A673 (cell line): ENCODE measurements around the gene RNF17. TPM values are rescaled to one million over a fixed set of nuclear protein-coding genes. Genes with fewer than 3 reads are reported as not detected.

Source experiments
- BruUV-seq: library from RNA; stranded (reverse); fragments of 400-500 nt; replicated peaks from 2 replicates; lab custom pipeline; 2021; lab: Mats Ljungman, UMichigan
- CTCF ChIA-PET: fragments of 300-600 bp; sonication (Branson Sonifier 250); formaldehyde crosslinking; loops from one replicate; lab custom pipeline; 2022; ENCODE audit warnings: antibody characterized with exemption; lab: Charles Lee
- POLR2A ChIA-PET: fragments of 300-600 bp; sonication (Branson Sonifier 250); formaldehyde crosslinking; loops from one replicate; lab custom pipeline; 2022; ENCODE audit warnings: antibody characterized with exemption; ENCODE audit not compliant: low non-redundant PET; lab: Charles Lee
- DNase-seq: peaks from one replicate; pipeline ENCODE4 v3.0.0-alpha.2; 2015; ENCODE audit warnings: low spot score
- H3K27ac ChIP-seq: fragments of 200-600 bp; sonication (generic); 2 replicates; pipeline ENCODE4 v1.5.1; 2016; ENCODE audit warnings: mixed run types, low read depth, mild to moderate bottlenecking, mixed read lengths, antibody characterized with exemption, low read length; ENCODE audit not compliant: poor library complexity, severe bottlenecking
- H3K27me3 ChIP-seq: fragments of 200-600 bp; sonication (generic); replicated peaks from 2 replicates; pipeline ENCODE4 v1.6.1; 2017; ENCODE audit warnings: mixed run types, low read depth, mild to moderate bottlenecking, mixed read lengths, antibody characterized with exemption, low read length; ENCODE audit not compliant: insufficient read depth, poor library complexity
- H3K36me3 ChIP-seq: fragments of 200-600 bp; sonication (generic); 2 replicates; pipeline ENCODE4 v1.6.1; 2016; ENCODE audit warnings: mixed run types, mild to moderate bottlenecking, mixed read lengths, antibody characterized with exemption, low read length; ENCODE audit not compliant: insufficient read depth, poor library complexity, severe bottlenecking
- H3K4me1 ChIP-seq: fragments of 200-600 bp; sonication (generic); 2 replicates; pipeline ENCODE4 v1.6.1; 2017; ENCODE audit warnings: mixed run types, mild to moderate bottlenecking, mixed read lengths, antibody characterized with exemption, low read length; ENCODE audit not compliant: insufficient read depth, poor library complexity, severe bottlenecking
- H3K4me3 ChIP-seq: fragments of 200-600 bp; sonication (generic); 2 replicates; pipeline ENCODE4 v1.5.1; 2016; ENCODE audit warnings: low read depth, mixed run types, mild to moderate bottlenecking, mixed read lengths, low read length; ENCODE audit not compliant: poor library complexity, severe bottlenecking
- H3K9me3 ChIP-seq: fragments of 200-600 bp; sonication (generic); 2 replicates; pipeline ENCODE4 v1.6.1; 2016; ENCODE audit warnings: mixed run types, low read depth, mild to moderate bottlenecking, mixed read lengths, antibody characterized with exemption, low read length; ENCODE audit not compliant: poor library complexity, severe bottlenecking
- CTCF ChIP-seq: fragments of 300-800, 200-600 bp; sonication (generic); conservative IDR thresholded peaks from 2 replicates; pipeline ENCODE4 v1.5.1; 2017; ENCODE audit warnings: low read depth, mild to moderate bottlenecking, antibody characterized with exemption, low read length, moderate library complexity, mixed read lengths
- EZH2 ChIP-seq: fragments of 200-600 bp; sonication (generic); IDR thresholded peaks from 2 replicates; pipeline ENCODE4 v1.6.1; 2017; ENCODE audit warnings: borderline replicate concordance, low read depth, mild to moderate bottlenecking, mixed read lengths, antibody characterized with exemption, low read length; ENCODE audit not compliant: poor library complexity, severe bottlenecking
- intact Hi-C: fragments of 100-400 bp; cut with micrococcal nuclease; formaldehyde crosslinking; loops from one replicate; pipeline ENCODE4 v1.10.0; 2022; ENCODE audit not compliant: unreplicated experiment
- total RNA-seq: library from RNA; stranded (reverse); gene quantifications from 2 replicates; pipeline ENCODE4 v1.2.3, GENCODE V29; 2021

RNF17 gene
- total RNA-seq, 1 experiment from 2014 or later, result not detected

GRCh38 chr13:24742294-24742693 lies 21.7 kb upstream of the RNF17 start:
- peak; percentile 69 for DNase-seq
- no peak overlapping the region for H3K27ac ChIP-seq
- BruUV-seq, result no TSS peak
- H3K4me3 ChIP-seq, result no peak overlapping the region
- peaks cover 25% of the 10 kb centered on the region for H3K27me3 ChIP-seq
- POLR2A ChIA-PET, result interaction anchor here (0.6 kb wide), 1 partner anchor 1548 kb away, joined by 3 read pairs; no protein-coding TSS in a partner anchor
- no peaks in the 10 kb centered on the region for H3K36me3 ChIP-seq
- peaks cover 16% of the 10 kb centered on the region for H3K4me1 ChIP-seq
- intact Hi-C loops, result no loop called here
- H3K9me3 ChIP-seq, result no peaks in the 10 kb centered on the region
- CTCF ChIA-PET, result no interaction called here
- TF ChIP-seq EZH2 (no peak), CTCF (no peak)

GRCh38 chr13:24742977-24743376 lies 21.0 kb upstream of the RNF17 start:
- Histone ChIP-seq H3K27me3 (peaks cover 32% of the 10 kb centered on the region), H3K4me3 (no peak overlapping the region), H3K36me3 (no peaks in the 10 kb centered on the region), H3K9me3 (no peaks in the 10 kb centered on the region), H3K4me1 (peaks cover 18% of the 10 kb centered on the region), H3K27ac (no peak overlapping the region)
- TF ChIP-seq CTCF (no peak), EZH2 (no peak)
- no TSS peak for BruUV-seq
- DNase-seq, result no peak
- intact Hi-C loops, result no loop called here
- ChIA-PET POLR2A (interaction anchor here (0.6 kb wide), 1 partner anchor 1547 kb away, joined by 3 read pairs; no protein-coding TSS in a partner anchor), CTCF (interaction anchor here (0.6 kb wide), 1 partner anchor 728 kb away, joined by 6 read pairs; no protein-coding TSS in a partner anchor)

- Histone ChIP-seq H3K36me3 (no peaks in the 10 kb centered on the region), H3K27ac (no peak overlapping the region), H3K9me3 (no peaks in the 10 kb centered on the region), H3K27me3 (peaks cover 43% of the 10 kb centered on the region), H3K4me1 (peaks cover 18% of the 10 kb centered on the region), H3K4me3 (no peak overlapping the region)
- DNase-seq, result no peak
- ChIA-PET POLR2A (no interaction called here), CTCF (no interaction called here)
- TF ChIP-seq CTCF, result no peak
- no peak for TF ChIP-seq EZH2
- intact Hi-C loops, result no loop called here
- BruUV-seq, result no TSS peak
These were observed 19.7 kb upstream of the RNF17 start for GRCh38 chr13:24744247-24744646.
